ENCODE measurements around the gene PPP1R36.
"Not testable (repeated sequence)": the region's sequence is repeated elsewhere in the genome, so short reads cannot be mapped to it uniquely, and the experiment has no call there.

Gene PPP1R36

DNA sequence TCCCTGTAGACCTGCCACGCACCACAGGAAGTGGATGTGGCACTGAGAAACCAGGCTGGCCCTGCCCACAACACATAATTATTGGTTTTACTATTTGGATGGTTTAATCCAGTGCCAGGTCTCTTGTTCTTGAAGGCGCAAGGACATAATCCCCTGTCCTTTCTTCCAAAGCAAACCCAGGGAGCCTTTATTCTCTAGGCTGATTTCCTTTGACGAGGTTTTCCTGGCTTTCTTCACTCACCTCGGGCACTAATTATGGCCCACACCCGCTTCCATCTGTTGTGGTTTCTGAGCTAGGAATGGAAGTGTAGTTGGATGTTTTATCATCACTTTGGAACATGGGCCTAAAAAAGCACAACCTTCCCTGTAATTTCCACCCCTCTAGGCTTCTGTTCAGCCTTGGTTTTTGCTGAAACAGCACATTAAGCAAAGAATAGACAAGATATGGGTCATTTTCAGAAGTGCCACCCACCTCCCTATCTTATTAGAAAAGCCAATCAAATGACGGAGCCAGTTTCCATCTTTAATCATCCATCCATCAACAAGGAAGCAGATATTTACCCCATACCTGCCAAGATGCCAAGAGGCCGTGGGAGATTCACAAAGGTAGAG, 73.9 kb downstream of the PPP1R36 start:
- Histone ChIP-seq H3K27ac (ENCODE audit: low read depth, low read length) (no peak overlapping the region), H3K4me1 (ENCODE audit: insufficient read depth, low read length) (peaks cover 20% of the 10 kb centered on the region), H3K36me3 (ENCODE audit: insufficient read depth, low read length) (no peaks in the 10 kb centered on the region), H3K9ac (ENCODE audit: low read length) (no peak overlapping the region), H3K9me3 (ENCODE audit: low read length) (no peaks in the 10 kb centered on the region), H3K4me3 (ENCODE audit: low read depth in 1 of 2, low read length in 2 of 2) (no peak overlapping the region), H3K27me3 (ENCODE audit: control insufficient read depth in 1 of 2, insufficient read depth in 2 of 2, low read length in 2 of 2) (no peaks in the 10 kb centered on the region)

- peak overlapping the region in 1 of 2 donors; percentile 25 for H3K4me3 ChIP-seq (ENCODE audit: low read depth in 1 of 2, low read length in 2 of 2)
- peak overlapping the region; percentile 9 for H3K9ac ChIP-seq (ENCODE audit: low read length)
Observed at GRCh38 chr14:64625386-64626232, 75.8 kb downstream of the PPP1R36 start.

GRCh38 chr14:64628940-64629408, 79.2 kb downstream of the PPP1R36 start:
- no peaks in the 10 kb centered on the region for H3K27me3 ChIP-seq (ENCODE audit: control insufficient read depth in 1 of 2, insufficient read depth in 2 of 2, low read length in 2 of 2)
- H3K9me3 ChIP-seq (ENCODE audit: low read length), result no peaks in the 10 kb centered on the region
- H3K36me3 ChIP-seq (ENCODE audit: insufficient read depth, low read length), result no peaks in the 10 kb centered on the region
- peaks cover 45% of the 10 kb centered on the region for H3K4me1 ChIP-seq (ENCODE audit: insufficient read depth, low read length)
- H3K9ac ChIP-seq (ENCODE audit: low read length), result peak overlapping the region; percentile 7
- no peak overlapping the region for H3K4me3 ChIP-seq (ENCODE audit: low read depth in 1 of 2, low read length in 2 of 2)
- H3K27ac ChIP-seq (ENCODE audit: low read depth, low read length), result peak overlapping the region; percentile 90

More at GRCh38 chr14:64625386-64626232, 75.8 kb downstream of the PPP1R36 start:
- H3K4me1 ChIP-seq (ENCODE audit: insufficient read depth, low read length), result peaks cover 36% of the 10 kb centered on the region
- H3K27me3 ChIP-seq (ENCODE audit: control insufficient read depth in 1 of 2, insufficient read depth in 2 of 2, low read length in 2 of 2), result no peaks in the 10 kb centered on the region
- no peaks in the 10 kb centered on the region for H3K9me3 ChIP-seq (ENCODE audit: low read length)
- H3K36me3 ChIP-seq (ENCODE audit: insufficient read depth, low read length), result no peaks in the 10 kb centered on the region
- peak overlapping the region; percentile 80 for H3K27ac ChIP-seq (ENCODE audit: low read depth, low read length)

DNA sequence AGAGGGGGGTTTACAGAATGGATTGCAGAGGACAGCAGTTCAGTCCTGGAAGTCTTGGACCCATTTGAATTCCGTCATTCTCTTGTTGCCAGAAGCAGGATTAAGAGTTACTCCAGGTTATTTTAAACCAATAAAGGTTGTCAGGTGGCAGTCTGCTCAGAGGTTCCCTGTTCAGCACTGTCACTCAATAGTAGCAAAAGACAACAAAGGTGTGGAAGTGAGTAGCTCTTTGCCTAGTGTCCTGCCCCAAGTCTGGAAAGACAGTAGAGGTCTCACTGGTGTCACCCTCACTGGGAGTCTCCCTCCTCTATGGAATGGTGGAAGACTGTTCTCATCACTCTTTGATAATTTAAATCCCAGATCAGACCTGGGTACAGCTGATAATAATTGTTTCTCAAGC, 81.0 kb downstream of the PPP1R36 start:
- Histone ChIP-seq H3K9me3 (ENCODE audit: low read length) (no peaks in the 10 kb centered on the region), H3K27me3 (ENCODE audit: control insufficient read depth in 1 of 2, insufficient read depth in 2 of 2, low read length in 2 of 2) (no peaks in the 10 kb centered on the region), H3K4me3 (ENCODE audit: low read depth in 1 of 2, low read length in 2 of 2) (no peak overlapping the region), H3K36me3 (ENCODE audit: insufficient read depth, low read length) (no peaks in the 10 kb centered on the region), H3K9ac (ENCODE audit: low read length) (no peak overlapping the region), H3K4me1 (ENCODE audit: insufficient read depth, low read length) (peaks cover 36% of the 10 kb centered on the region), H3K27ac (ENCODE audit: low read depth, low read length) (peak overlapping the region; percentile 2)

GRCh38 chr14:64631222-64631621, 81.5 kb downstream of the PPP1R36 start:
- H3K9me3 ChIP-seq (ENCODE audit: low read length); H3K4me3 ChIP-seq (ENCODE audit: low read depth in 1 of 2, low read length in 2 of 2); H3K9ac ChIP-seq (ENCODE audit: low read length); H3K36me3 ChIP-seq (ENCODE audit: insufficient read depth, low read length); H3K27me3 ChIP-seq (ENCODE audit: control insufficient read depth in 1 of 2, insufficient read depth in 2 of 2, low read length in 2 of 2): not testable (repeated sequence)
- H3K27ac ChIP-seq (ENCODE audit: low read depth, low read length), result peak overlapping the region; percentile 41
- H3K4me1 ChIP-seq (ENCODE audit: insufficient read depth, low read length), result peaks cover 31% of the 10 kb centered on the region

DNA sequence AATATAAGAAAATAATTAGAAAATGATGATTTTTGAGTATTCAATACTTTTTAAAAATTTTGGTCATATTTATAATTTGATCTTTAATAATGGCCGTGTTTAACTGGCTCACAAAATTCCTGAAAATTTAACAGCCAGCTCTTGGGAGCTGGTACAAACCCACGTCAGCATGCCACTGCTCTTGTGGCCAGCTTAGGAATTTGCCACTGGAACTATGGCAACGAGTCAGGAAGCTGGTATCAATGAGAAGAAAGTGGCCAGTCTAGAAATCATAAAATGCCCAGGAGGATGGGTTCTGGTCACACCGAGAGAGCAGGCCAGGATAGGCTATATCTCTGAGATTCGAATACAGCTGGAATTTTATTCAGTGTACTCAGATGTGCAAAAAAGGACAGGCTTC, 82.3 kb downstream of the PPP1R36 start:
- Histone ChIP-seq H3K36me3 (ENCODE audit: insufficient read depth, low read length) (no peaks in the 10 kb centered on the region), H3K9ac (ENCODE audit: low read length) (no peak overlapping the region), H3K4me1 (ENCODE audit: insufficient read depth, low read length) (peaks cover 31% of the 10 kb centered on the region), H3K4me3 (ENCODE audit: low read depth in 1 of 2, low read length in 2 of 2) (no peak overlapping the region), H3K9me3 (ENCODE audit: low read length) (no peaks in the 10 kb centered on the region), H3K27ac (ENCODE audit: low read depth, low read length) (peak overlapping the region; percentile 70), H3K27me3 (ENCODE audit: control insufficient read depth in 1 of 2, insufficient read depth in 2 of 2, low read length in 2 of 2) (no peaks in the 10 kb centered on the region)

DNA sequence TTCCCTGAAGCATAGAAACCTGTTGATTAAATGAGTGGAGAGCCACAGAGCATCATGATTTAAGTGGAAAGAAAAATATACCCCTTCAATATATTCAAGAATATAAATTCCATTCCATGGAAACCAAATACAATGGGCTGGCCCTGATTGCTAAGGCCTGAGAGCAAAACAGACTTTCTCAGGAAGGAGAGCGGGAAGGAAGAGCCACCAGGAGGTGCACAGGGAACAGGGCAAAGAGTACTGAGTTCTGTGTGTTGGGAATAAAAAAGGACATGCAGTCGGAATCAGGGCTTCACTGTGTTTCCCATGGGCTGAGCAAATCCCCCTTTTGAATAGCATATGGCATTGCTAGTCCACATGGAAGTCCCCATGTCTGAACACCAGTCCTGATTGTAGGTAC, 84.8 kb downstream of the PPP1R36 start:
- peak overlapping the region; percentile 17 for H3K27ac ChIP-seq (ENCODE audit: low read depth, low read length)
- H3K27me3 ChIP-seq (ENCODE audit: control insufficient read depth in 1 of 2, insufficient read depth in 2 of 2, low read length in 2 of 2), result no peaks in the 10 kb centered on the region
- H3K4me3 ChIP-seq (ENCODE audit: low read depth in 1 of 2, low read length in 2 of 2), result no peak overlapping the region
- no peak overlapping the region for H3K9ac ChIP-seq (ENCODE audit: low read length)
- peaks cover 18% of the 10 kb centered on the region for H3K4me1 ChIP-seq (ENCODE audit: insufficient read depth, low read length)
- H3K9me3 ChIP-seq (ENCODE audit: low read length), result no peaks in the 10 kb centered on the region
- H3K36me3 ChIP-seq (ENCODE audit: insufficient read depth, low read length), result no peaks in the 10 kb centered on the region

DNA sequence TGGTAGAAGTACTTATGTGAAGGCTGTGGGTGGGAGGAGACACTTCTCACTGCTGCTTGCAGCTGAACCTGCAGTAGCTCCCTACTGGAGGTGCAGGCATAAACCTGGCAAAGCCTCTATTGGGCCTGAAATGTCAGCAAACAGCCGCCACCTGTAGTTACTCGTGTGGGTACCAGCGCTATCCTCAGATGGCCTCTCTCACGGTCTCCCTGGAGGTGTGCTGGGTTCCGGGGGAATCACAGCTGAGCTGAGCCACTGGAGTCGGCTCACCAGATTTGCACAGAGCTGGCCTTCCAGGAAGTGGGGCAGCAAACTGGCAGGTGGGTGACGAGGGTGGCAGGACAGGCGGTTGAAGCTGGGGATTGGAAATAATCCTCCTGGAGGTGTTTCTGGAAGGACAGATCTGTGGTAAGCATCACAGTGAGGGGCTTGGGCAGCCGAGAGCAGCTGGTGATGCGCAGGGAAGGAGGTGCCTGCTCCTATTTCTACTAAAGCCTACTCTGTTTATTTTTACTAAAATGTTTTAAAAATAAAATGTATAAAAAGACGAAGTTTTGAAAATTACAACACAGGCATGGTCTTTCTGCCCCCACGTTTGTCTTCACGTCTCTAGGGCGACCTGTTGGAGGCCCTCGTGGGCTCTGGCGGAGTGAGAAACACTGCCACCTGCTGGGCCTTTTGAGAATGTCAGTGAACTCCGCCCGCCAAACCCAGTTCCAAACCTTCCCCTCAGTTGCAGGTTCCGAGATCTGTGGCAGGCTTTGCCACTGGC, 86.6 kb downstream of the PPP1R36 start:
- Histone ChIP-seq H3K9ac (ENCODE audit: low read length) (no peak overlapping the region), H3K9me3 (ENCODE audit: low read length) (no peaks in the 10 kb centered on the region), H3K4me1 (ENCODE audit: insufficient read depth, low read length) (peaks cover 7% of the 10 kb centered on the region), H3K4me3 (ENCODE audit: low read depth in 1 of 2, low read length in 2 of 2) (no peak overlapping the region), H3K36me3 (ENCODE audit: insufficient read depth, low read length) (no peaks in the 10 kb centered on the region), H3K27ac (ENCODE audit: low read depth, low read length) (peak overlapping the region; percentile 58), H3K27me3 (ENCODE audit: control insufficient read depth in 1 of 2, insufficient read depth in 2 of 2, low read length in 2 of 2) (no peaks in the 10 kb centered on the region)

DNA sequence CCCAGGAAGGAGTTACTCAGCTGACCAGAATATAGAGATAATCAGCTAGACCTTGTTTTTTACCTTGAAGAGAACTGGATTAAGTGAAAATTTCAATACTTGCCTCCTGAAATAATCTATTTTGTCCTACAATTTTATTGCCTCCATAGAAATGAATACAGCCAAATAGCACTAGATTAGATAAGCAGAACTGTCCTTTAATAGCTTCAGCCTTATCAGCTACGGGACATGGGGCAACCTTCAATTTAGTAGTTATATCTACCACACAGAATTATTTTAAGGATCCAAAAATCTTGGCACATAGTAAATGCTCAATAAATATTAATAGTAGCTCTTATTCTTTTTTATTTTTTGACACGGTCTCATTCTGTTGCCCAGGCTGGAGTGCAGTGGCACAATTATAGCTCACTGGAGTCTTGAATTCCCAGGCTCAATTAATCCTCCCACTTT, 87.2 kb downstream of the PPP1R36 start:
- Histone ChIP-seq H3K4me3 (ENCODE audit: low read depth in 1 of 2, low read length in 2 of 2) (no peak overlapping the region), H3K9me3 (ENCODE audit: low read length) (no peaks in the 10 kb centered on the region), H3K27me3 (ENCODE audit: control insufficient read depth in 1 of 2, insufficient read depth in 2 of 2, low read length in 2 of 2) (no peaks in the 10 kb centered on the region), H3K36me3 (ENCODE audit: insufficient read depth, low read length) (no peaks in the 10 kb centered on the region), H3K27ac (ENCODE audit: low read depth, low read length) (peak overlapping the region; percentile 58), H3K9ac (ENCODE audit: low read length) (no peak overlapping the region), H3K4me1 (ENCODE audit: insufficient read depth, low read length) (peaks cover 7% of the 10 kb centered on the region)

DNA sequence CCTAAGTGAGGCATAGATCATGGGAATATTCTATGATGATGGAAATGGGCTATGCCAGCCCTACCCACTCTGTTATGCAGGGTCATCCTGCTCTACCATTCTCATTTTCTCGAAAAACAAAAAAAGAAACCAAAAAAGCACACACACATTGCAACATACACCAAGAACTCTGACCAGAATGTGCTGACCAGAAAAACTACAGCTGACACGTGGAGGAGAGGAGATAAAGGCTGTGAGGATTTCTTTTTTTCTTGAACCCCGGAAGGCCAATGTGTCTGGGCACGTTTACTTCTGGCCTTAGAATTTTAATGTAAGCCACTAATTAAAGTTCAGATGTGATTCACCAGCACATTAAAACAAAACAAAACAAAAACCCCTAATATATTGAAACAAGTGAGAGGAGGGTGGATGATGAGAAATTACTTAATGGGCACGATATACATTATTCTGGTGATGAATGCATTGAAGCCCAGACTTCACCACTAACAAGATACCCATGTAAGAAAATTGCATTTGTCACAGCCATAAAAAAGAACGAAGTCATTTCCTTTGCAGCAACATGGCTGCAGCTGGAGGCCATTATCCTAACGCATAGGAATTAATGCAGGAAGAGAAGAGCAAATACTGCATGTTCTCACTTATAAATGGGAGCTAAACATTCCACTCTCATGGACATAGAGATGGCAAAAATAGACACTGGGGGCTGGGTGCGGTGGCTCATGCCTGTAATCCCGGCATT, 88.1 kb downstream of the PPP1R36 start:
- Histone ChIP-seq H3K4me1 (ENCODE audit: insufficient read depth, low read length) (no peaks in the 10 kb centered on the region), H3K27ac (ENCODE audit: low read depth, low read length) (no peak overlapping the region), H3K9me3 (ENCODE audit: low read length) (no peaks in the 10 kb centered on the region), H3K36me3 (ENCODE audit: insufficient read depth, low read length) (no peaks in the 10 kb centered on the region), H3K9ac (ENCODE audit: low read length) (no peak overlapping the region), H3K27me3 (ENCODE audit: control insufficient read depth in 1 of 2, insufficient read depth in 2 of 2, low read length in 2 of 2) (no peaks in the 10 kb centered on the region), H3K4me3 (ENCODE audit: low read depth in 1 of 2, low read length in 2 of 2) (no peak overlapping the region)

DNA sequence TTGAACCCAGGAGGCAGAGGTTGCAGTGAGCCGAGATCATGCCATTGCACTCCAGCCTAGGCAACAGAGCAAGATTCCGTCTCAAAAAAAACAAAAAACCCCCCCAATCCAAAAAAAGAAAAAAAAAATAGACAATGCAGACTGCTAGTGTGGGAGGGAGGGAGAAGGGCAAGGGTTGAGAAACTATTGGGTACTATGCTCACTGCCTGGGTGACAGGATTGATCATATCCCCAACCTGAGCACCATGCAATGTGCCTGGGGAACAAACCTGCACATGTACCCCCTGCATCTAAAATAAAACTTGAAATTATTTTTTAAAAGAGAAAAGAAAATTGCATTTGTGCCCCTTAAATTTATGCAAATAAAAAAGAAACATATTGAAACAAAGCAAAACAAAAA, 88.9 kb downstream of the PPP1R36 start:
- H3K27ac ChIP-seq (ENCODE audit: low read depth, low read length), result no peak overlapping the region
- H3K9ac ChIP-seq (ENCODE audit: low read length), result no peak overlapping the region
- H3K4me1 ChIP-seq (ENCODE audit: insufficient read depth, low read length), result no peaks in the 10 kb centered on the region
- H3K36me3 ChIP-seq (ENCODE audit: insufficient read depth, low read length), result no peaks in the 10 kb centered on the region
- no peaks in the 10 kb centered on the region for H3K27me3 ChIP-seq (ENCODE audit: control insufficient read depth in 1 of 2, insufficient read depth in 2 of 2, low read length in 2 of 2)
- no peak overlapping the region for H3K4me3 ChIP-seq (ENCODE audit: low read depth in 1 of 2, low read length in 2 of 2)
- no peaks in the 10 kb centered on the region for H3K9me3 ChIP-seq (ENCODE audit: low read length)

Measured in muscle layer of colon (tissue), 2 donors.